HepG2 (cell line): ENCODE measurements around the gene NDRG2. TPM values are rescaled to one million over a fixed set of nuclear protein-coding genes. Genes with fewer than 3 reads are reported as not detected.

ENCODE experiments used
- ADNP ChIP-seq: sonication (generic); formaldehyde crosslinking; IDR thresholded peaks from 2 replicates; pipeline ENCODE4 v1.4.0; 2020; ENCODE audit warnings: missing genetic modification reagents
- ARNTL ChIP-seq: sonication (generic); formaldehyde crosslinking; IDR thresholded peaks from 2 replicates; pipeline ENCODE4 v1.4.0; 2020; ENCODE audit warnings: mild to moderate bottlenecking, missing genetic modification reagents
- CAMTA2 ChIP-seq: sonication (generic); formaldehyde crosslinking; IDR thresholded peaks from 2 replicates; pipeline ENCODE4 v1.4.0; 2020; ENCODE audit warnings: mild to moderate bottlenecking, missing genetic modification reagents, borderline replicate concordance
- CHD4 ChIP-seq: fragments of 200-600 bp; sonication (generic); IDR thresholded peaks from 2 replicates; pipeline ENCODE4 v1.7.0; 2017; ENCODE audit warnings: mild to moderate bottlenecking, low read length, borderline replicate concordance
- DNMT3B ChIP-seq: conservative IDR thresholded peaks from 2 replicates; pipeline ENCODE4 v1.6.1; 2016; ENCODE audit warnings: missing biosample characterization, control low read depth
- KAT8 ChIP-seq: IDR thresholded peaks from 2 replicates; pipeline ENCODE4 v1.6.1; 2016; ENCODE audit warnings: missing genetic modification reagents, missing compliant biosample characterization
- MAFG ChIP-seq: sonication (generic); formaldehyde crosslinking; IDR thresholded peaks from 2 replicates; pipeline ENCODE4 v1.5.1; 2020; ENCODE audit warnings: mild to moderate bottlenecking, missing genetic modification reagents
- NCOA5 ChIP-seq: sonication (generic); formaldehyde crosslinking; IDR thresholded peaks from 2 replicates; pipeline ENCODE4 v1.4.0; 2020; ENCODE audit warnings: missing genetic modification reagents
- NR2C2 ChIP-seq: sonication (generic); formaldehyde crosslinking; IDR thresholded peaks from 2 replicates; pipeline ENCODE4 v1.4.0; 2020; ENCODE audit warnings: missing genetic modification reagents, mild to moderate bottlenecking, moderate library complexity, borderline replicate concordance
- PHF5A ChIP-seq: IDR thresholded peaks from one replicate; pipeline ENCODE4 v1.6.1; 2018; ENCODE audit warnings: low read depth, missing genetic modification reagents; ENCODE audit not compliant: unreplicated experiment
- PRPF4 ChIP-seq: fragments of 200-400 bp; formaldehyde crosslinking; IDR thresholded peaks from 2 replicates; pipeline ENCODE4 v1.6.1; 2016; ENCODE audit warnings: low read length, low read depth; ENCODE audit not compliant: poor library complexity, severe bottlenecking
- RORA ChIP-seq: sonication (generic); formaldehyde crosslinking; IDR thresholded peaks from 2 replicates; pipeline ENCODE4 v1.5.0; 2020; ENCODE audit warnings: mild to moderate bottlenecking, missing genetic modification reagents, moderate library complexity
- SOX6 ChIP-seq, 2 experiments: fragments of 450-650 bp in 1 of 2; sonication (generic) in 1 of 2; formaldehyde crosslinking in 1 of 2; IDR thresholded peaks; 2 replicates each; pipeline versions ENCODE4 v1.4.0 to v1.6.1; 2017 to 2020; ENCODE audit warnings: antibody characterized with exemption in 1 of 2, mild to moderate bottlenecking in 1 of 2, missing genetic modification reagents in 1 of 2
- TBX2 ChIP-seq: sonication (generic); formaldehyde crosslinking; IDR thresholded peaks from 2 replicates; pipeline ENCODE4 v1.5.0; 2020; ENCODE audit warnings: missing genetic modification reagents, mild to moderate bottlenecking, borderline replicate concordance
- ZNF33B ChIP-seq: sonication (generic); formaldehyde crosslinking; IDR thresholded peaks from 2 replicates; pipeline ENCODE4 v1.5.1; 2020; ENCODE audit warnings: mild to moderate bottlenecking, missing genetic modification reagents
- ZNF709 ChIP-seq: sonication (generic); formaldehyde crosslinking; IDR thresholded peaks from 2 replicates; pipeline ENCODE4 v1.5.0; 2020; ENCODE audit warnings: mild to moderate bottlenecking, missing genetic modification reagents
- polyA plus RNA-seq, 8 experiments: library from polyadenylated mRNA; depleted of rRNA in 3 of 8; stranded (reverse) in 7 of 8; unstranded in 1 of 8; fragments of >200 nt; fragmentation: Illumina TruSeq in 4 of 8; extraction: Trizol in 4 of 8; gene quantifications; 2 replicates each; pipeline versions ENCODE4 v1.2.1 to v1.2.3, GENCODE V29; 2011 to 2016; ENCODE audit warnings: low read depth in 4 of 8, missing spikeins in 1 of 8, mixed read lengths in 1 of 8; ENCODE audit not compliant: insufficient read depth in 1 of 8
- total RNA-seq, 5 experiments: library from RNA; depleted of rRNA; stranded (reverse); fragments of >200 nt; fragmentation: Illumina TruSeq; extraction: Trizol; gene quantifications; 2 replicates each; pipeline ENCODE4 v1.2.3, GENCODE V29; 2016; ENCODE audit warnings: low read depth in 1 of 5
- TF ChIP-seq, protein P1 (sequence below): sonication (generic); formaldehyde crosslinking; IDR thresholded peaks from 2 replicates; pipeline ENCODE4 v1.4.0; 2020; ENCODE audit warnings: mild to moderate bottlenecking, missing genetic modification reagents
- TF ChIP-seq, protein P2 (sequence below): sonication (generic); formaldehyde crosslinking; IDR thresholded peaks from 2 replicates; pipeline ENCODE4 v1.4.0; 2020; ENCODE audit warnings: missing genetic modification reagents
- TF ChIP-seq, protein P3 (sequence below): sonication (generic); formaldehyde crosslinking; IDR thresholded peaks from 2 replicates; pipeline ENCODE4 v1.5.0; 2020; ENCODE audit warnings: missing genetic modification reagents
- TF ChIP-seq, protein P4 (sequence below): sonication (generic); formaldehyde crosslinking; IDR thresholded peaks from 2 replicates; pipeline ENCODE4 v1.4.0; 2020; ENCODE audit warnings: low read depth, mild to moderate bottlenecking, missing genetic modification reagents
- TF ChIP-seq, protein P5 (sequence below): sonication (generic); formaldehyde crosslinking; IDR thresholded peaks from 2 replicates; pipeline ENCODE4 v1.4.0; 2020; ENCODE audit warnings: missing genetic modification reagents

Gene NDRG2
- total and polyA plus RNA-seq, 2 of the 13 experiments (the other 11 are each of a cell fraction or from before 2014, with no cell fraction given): 27.2 to 189 TPM

DNA sequence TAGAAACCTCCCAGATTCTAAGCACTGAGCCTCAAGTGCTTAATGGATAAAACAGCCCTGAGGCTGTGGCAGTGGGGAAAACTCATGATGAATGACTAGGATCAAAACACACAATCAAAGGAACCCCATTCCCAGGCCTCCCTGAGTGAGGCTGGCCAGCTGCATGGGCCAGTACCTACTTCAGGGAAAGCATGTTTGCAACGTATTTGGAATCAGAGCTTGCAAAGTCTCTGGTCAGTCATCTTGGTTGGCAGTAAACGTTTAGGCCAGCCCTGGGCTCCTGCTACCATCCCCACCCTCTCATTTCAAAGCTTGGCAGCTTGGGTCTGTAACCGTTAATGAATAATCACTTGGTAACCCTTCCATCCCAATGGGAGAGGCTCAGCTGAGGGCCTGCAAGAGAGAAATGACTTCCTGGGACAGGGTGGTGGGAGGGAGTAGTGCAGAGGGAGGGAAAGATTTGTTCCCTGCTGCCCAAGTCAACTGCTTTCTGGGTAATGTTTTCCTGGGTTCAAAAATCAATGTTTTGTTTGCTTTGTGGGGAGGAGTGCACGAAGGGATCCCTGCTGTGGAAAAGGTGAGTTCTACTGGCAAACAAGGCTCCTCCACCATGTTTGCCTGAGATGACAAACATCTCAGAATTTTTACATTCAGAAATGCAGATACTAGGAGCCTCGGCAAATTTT, 30.7 kb upstream of the NDRG2 start (continued):
- TF ChIP-seq PRPF4 (no peak), KAT8 (CRISPR knock-in tag) (peak; percentile 79), SOX6 (IDR thresholded peaks at IDR 0.05) (no peak), SOX6 (CRISPR knock-in tag; IDR thresholded peaks at IDR 0.05) (peak; percentile 89), PHF5A (peak; percentile 66), ADNP (no peak), MAFG (no peak), NCOA5 (no peak), ZNF33B (0 out of 2 replicates have a peak, but pooled peaks have one; percentile 39), ARNTL (peak; percentile 57; the same call in 1 of the 2 replicates), NR2C2 (CRISPR knock-in tag) (peak; percentile 55), CHD4 (no peak), ZNF709 (CRISPR knock-in tag) (peak; percentile 91; the same call in 1 of the 2 replicates), DNMT3B (CRISPR knock-in tag) (no peak), TBX2 (CRISPR knock-in tag) (peak; percentile 93), CAMTA2 (CRISPR knock-in tag) (no peak), RORA (CRISPR knock-in tag) (no peak)
- TF ChIP-seq, protein P1, sequence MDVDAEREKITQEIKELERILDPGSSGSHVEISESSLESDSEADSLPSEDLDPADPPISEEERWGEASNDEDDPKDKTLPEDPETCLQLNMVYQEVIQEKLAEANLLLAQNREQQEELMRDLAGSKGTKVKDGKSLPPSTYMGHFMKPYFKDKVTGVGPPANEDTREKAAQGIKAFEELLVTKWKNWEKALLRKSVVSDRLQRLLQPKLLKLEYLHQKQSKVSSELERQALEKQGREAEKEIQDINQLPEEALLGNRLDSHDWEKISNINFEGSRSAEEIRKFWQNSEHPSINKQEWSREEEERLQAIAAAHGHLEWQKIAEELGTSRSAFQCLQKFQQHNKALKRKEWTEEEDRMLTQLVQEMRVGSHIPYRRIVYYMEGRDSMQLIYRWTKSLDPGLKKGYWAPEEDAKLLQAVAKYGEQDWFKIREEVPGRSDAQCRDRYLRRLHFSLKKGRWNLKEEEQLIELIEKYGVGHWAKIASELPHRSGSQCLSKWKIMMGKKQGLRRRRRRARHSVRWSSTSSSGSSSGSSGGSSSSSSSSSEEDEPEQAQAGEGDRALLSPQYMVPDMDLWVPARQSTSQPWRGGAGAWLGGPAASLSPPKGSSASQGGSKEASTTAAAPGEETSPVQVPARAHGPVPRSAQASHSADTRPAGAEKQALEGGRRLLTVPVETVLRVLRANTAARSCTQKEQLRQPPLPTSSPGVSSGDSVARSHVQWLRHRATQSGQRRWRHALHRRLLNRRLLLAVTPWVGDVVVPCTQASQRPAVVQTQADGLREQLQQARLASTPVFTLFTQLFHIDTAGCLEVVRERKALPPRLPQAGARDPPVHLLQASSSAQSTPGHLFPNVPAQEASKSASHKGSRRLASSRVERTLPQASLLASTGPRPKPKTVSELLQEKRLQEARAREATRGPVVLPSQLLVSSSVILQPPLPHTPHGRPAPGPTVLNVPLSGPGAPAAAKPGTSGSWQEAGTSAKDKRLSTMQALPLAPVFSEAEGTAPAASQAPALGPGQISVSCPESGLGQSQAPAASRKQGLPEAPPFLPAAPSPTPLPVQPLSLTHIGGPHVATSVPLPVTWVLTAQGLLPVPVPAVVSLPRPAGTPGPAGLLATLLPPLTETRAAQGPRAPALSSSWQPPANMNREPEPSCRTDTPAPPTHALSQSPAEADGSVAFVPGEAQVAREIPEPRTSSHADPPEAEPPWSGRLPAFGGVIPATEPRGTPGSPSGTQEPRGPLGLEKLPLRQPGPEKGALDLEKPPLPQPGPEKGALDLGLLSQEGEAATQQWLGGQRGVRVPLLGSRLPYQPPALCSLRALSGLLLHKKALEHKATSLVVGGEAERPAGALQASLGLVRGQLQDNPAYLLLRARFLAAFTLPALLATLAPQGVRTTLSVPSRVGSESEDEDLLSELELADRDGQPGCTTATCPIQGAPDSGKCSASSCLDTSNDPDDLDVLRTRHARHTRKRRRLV (CRISPR knock-in tag): no peak
- TF ChIP-seq, protein P2, sequence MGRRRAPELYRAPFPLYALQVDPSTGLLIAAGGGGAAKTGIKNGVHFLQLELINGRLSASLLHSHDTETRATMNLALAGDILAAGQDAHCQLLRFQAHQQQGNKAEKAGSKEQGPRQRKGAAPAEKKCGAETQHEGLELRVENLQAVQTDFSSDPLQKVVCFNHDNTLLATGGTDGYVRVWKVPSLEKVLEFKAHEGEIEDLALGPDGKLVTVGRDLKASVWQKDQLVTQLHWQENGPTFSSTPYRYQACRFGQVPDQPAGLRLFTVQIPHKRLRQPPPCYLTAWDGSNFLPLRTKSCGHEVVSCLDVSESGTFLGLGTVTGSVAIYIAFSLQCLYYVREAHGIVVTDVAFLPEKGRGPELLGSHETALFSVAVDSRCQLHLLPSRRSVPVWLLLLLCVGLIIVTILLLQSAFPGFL: no peak
- TF ChIP-seq, protein P3, sequence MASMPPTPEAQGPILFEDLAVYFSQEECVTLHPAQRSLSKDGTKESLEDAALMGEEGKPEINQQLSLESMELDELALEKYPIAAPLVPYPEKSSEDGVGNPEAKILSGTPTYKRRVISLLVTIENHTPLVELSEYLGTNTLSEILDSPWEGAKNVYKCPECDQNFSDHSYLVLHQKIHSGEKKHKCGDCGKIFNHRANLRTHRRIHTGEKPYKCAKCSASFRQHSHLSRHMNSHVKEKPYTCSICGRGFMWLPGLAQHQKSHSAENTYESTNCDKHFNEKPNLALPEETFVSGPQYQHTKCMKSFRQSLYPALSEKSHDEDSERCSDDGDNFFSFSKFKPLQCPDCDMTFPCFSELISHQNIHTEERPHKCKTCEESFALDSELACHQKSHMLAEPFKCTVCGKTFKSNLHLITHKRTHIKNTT (CRISPR knock-in tag): no peak
- TF ChIP-seq, protein P4, sequence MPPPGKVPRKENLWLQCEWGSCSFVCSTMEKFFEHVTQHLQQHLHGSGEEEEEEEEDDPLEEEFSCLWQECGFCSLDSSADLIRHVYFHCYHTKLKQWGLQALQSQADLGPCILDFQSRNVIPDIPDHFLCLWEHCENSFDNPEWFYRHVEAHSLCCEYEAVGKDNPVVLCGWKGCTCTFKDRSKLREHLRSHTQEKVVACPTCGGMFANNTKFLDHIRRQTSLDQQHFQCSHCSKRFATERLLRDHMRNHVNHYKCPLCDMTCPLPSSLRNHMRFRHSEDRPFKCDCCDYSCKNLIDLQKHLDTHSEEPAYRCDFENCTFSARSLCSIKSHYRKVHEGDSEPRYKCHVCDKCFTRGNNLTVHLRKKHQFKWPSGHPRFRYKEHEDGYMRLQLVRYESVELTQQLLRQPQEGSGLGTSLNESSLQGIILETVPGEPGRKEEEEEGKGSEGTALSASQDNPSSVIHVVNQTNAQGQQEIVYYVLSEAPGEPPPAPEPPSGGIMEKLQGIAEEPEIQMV (CRISPR knock-in tag): 0 out of 2 replicates have a peak, but pooled peaks have one; percentile 60
- TF ChIP-seq, protein P5, sequence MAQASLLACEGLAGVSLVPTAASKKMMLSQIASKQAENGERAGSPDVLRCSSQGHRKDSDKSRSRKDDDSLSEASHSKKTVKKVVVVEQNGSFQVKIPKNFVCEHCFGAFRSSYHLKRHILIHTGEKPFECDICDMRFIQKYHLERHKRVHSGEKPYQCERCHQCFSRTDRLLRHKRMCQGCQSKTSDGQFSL: peak; percentile 63; the same call in 1 of the 2 replicates
